HEK293 (cell line): ENCODE results near the gene BDNF.

ENCODE experiments used
- CTCF ChIP-seq: fragments of 450-650 bp; formaldehyde crosslinking; IDR thresholded peaks from 2 replicates; pipeline ENCODE4 v1.5.1; 2016; ENCODE audit warnings: missing biosample characterization, missing genetic modification characterization
- YY1 ChIP-seq: fragments of 450-650 bp; formaldehyde crosslinking; IDR thresholded peaks from 2 replicates; pipeline ENCODE4 v1.5.1; 2018; ENCODE audit warnings: missing biosample characterization, missing genetic modification characterization
- ZBTB17 ChIP-seq: fragments of 450-650 bp; formaldehyde crosslinking; IDR thresholded peaks from 2 replicates; pipeline ENCODE4 v1.5.1; 2016; ENCODE audit warnings: missing biosample characterization, missing genetic modification characterization
- ZBTB21 ChIP-seq: fragments of 450-650 bp; formaldehyde crosslinking; IDR thresholded peaks from 2 replicates; pipeline ENCODE4 v1.5.1; 2017; ENCODE audit warnings: missing biosample characterization, missing genetic modification characterization
- ZBTB7A ChIP-seq: fragments of 450-650 bp; formaldehyde crosslinking; IDR thresholded peaks from 2 replicates; pipeline ENCODE4 v1.5.1; 2016; ENCODE audit warnings: low read depth, missing biosample characterization, missing genetic modification characterization
- ZFHX2 ChIP-seq: fragments of 450-650 bp; formaldehyde crosslinking; conservative IDR thresholded peaks from 2 replicates; pipeline ENCODE4 v1.5.1; 2016; ENCODE audit warnings: missing biosample characterization, missing genetic modification characterization
- ZNF132 ChIP-seq: fragments of 450-650 bp; formaldehyde crosslinking; IDR thresholded peaks from 2 replicates; pipeline ENCODE4 v1.5.1; 2017; ENCODE audit warnings: missing biosample characterization, missing genetic modification characterization, borderline replicate concordance
- ZNF266 ChIP-seq: fragments of 450-650 bp; formaldehyde crosslinking; IDR thresholded peaks from 2 replicates; pipeline ENCODE4 v1.5.1; 2016; ENCODE audit warnings: missing biosample characterization, missing genetic modification characterization, low read depth
- ZNF341 ChIP-seq: fragments of 450-650 bp; formaldehyde crosslinking; IDR thresholded peaks from 2 replicates; pipeline ENCODE4; 2016; ENCODE audit warnings: low read depth, missing biosample characterization, missing genetic modification characterization
- ZNF621 ChIP-seq: fragments of 450-650 bp; formaldehyde crosslinking; IDR thresholded peaks from 2 replicates; pipeline ENCODE4 v1.5.1; 2017; ENCODE audit warnings: missing biosample characterization, missing genetic modification characterization
- ZSCAN4 ChIP-seq: fragments of 450-650 bp; formaldehyde crosslinking; IDR thresholded peaks from 2 replicates; pipeline ENCODE4 v1.5.1; 2017; ENCODE audit warnings: missing biosample characterization, missing genetic modification characterization
- ZSCAN5A ChIP-seq: fragments of 450-650 bp; formaldehyde crosslinking; IDR thresholded peaks from 2 replicates; pipeline ENCODE4 v1.5.1; 2016; ENCODE audit warnings: missing biosample characterization, missing genetic modification characterization
- TF ChIP-seq, protein P1 (sequence below): fragments of 450-650 bp; formaldehyde crosslinking; IDR thresholded peaks from 2 replicates; pipeline ENCODE4 v1.5.1; 2016; ENCODE audit warnings: missing biosample characterization, missing genetic modification characterization
- TF ChIP-seq, protein P2 (sequence below): fragments of 450-650 bp; formaldehyde crosslinking; IDR thresholded peaks from 2 replicates; pipeline ENCODE4 v1.5.1; 2016; ENCODE audit warnings: missing biosample characterization, missing genetic modification characterization

GRCh38 chr11:27696115-27696514 is 4.1 kb downstream of the BDNF start:
- TF ChIP-seq ZNF266 (no peak), ZBTB17 (no peak), CTCF (no peak), ZSCAN4 (tag by site-specific recombination) (no peak), ZBTB7A (tag by site-specific recombination) (no peak), ZNF621 (tag by site-specific recombination) (no peak), ZSCAN5A (tag by site-specific recombination) (no peak), ZNF132 (tag by site-specific recombination) (no peak), ZNF341 (tag by site-specific recombination) (no peak), ZBTB21 (tag by site-specific recombination) (no peak), YY1 (tag by site-specific recombination) (no peak), ZFHX2 (tag by site-specific recombination) (no peak)
- TF ChIP-seq, protein P1, sequence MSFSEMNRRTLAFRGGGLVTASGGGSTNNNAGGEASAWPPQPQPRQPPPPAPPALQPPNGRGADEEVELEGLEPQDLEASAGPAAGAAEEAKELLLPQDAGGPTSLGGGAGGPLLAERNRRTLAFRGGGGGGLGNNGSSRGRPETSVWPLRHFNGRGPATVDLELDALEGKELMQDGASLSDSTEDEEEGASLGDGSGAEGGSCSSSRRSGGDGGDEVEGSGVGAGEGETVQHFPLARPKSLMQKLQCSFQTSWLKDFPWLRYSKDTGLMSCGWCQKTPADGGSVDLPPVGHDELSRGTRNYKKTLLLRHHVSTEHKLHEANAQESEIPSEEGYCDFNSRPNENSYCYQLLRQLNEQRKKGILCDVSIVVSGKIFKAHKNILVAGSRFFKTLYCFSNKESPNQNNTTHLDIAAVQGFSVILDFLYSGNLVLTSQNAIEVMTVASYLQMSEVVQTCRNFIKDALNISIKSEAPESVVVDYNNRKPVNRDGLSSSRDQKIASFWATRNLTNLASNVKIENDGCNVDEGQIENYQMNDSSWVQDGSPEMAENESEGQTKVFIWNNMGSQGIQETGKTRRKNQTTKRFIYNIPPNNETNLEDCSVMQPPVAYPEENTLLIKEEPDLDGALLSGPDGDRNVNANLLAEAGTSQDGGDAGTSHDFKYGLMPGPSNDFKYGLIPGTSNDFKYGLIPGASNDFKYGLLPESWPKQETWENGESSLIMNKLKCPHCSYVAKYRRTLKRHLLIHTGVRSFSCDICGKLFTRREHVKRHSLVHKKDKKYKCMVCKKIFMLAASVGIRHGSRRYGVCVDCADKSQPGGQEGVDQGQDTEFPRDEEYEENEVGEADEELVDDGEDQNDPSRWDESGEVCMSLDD (tag by site-specific recombination): no peak
- TF ChIP-seq, protein P2, sequence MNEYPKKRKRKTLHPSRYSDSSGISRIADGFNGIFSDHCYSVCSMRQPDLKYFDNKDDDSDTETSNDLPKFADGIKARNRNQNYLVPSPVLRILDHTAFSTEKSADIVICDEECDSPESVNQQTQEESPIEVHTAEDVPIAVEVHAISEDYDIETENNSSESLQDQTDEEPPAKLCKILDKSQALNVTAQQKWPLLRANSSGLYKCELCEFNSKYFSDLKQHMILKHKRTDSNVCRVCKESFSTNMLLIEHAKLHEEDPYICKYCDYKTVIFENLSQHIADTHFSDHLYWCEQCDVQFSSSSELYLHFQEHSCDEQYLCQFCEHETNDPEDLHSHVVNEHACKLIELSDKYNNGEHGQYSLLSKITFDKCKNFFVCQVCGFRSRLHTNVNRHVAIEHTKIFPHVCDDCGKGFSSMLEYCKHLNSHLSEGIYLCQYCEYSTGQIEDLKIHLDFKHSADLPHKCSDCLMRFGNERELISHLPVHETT (tag by site-specific recombination): no peak
